ENCODE results near the gene CARD10. TPM values are rescaled to one million over a fixed set of nuclear protein-coding genes. Genes with fewer than 3 reads are reported as not detected.

The CARD10 gene
- total and polyA plus RNA-seq, 4 donors = 6.8 to 16.3 (median 10.2) TPM

DNA sequence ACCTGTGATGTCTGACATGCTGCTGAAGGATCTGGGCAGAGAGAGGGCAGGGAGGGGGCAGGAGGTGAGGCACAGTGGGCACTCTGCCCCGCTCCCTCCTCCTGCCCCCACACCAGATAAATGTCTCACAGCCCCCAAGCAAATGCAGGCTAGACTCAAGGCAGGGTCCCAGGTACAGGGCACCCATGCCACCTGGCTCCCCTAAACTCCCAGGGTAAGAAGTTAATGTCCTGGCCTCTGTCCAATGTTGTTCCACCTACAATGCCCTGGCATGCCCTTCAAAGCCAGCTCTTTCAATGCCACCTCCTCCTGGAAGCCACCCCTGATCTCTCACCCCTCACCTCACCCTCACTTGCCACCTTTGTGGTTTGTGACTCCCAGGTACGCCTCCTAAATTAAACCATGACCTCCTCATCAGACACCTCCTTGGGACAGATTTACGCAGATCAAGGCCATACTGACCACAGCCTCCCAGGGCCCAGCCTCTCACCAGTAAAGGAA lies 16.0 kb downstream of the CARD10 start:
- Histone ChIP-seq H3K27me3 (ENCODE audit: control insufficient read depth in 3 of 3, insufficient read depth in 3 of 3, low read length in 2 of 3) (no peaks in the 10 kb centered on the region), H3K36me3 (ENCODE audit: control insufficient read depth in 4 of 4, insufficient read depth in 4 of 4, low read length in 4 of 4) (peaks cover 0 to 7% (median 0%) of the 10 kb centered on the region in 4 donors), H3K9ac (ENCODE audit: insufficient read depth in 1 of 2, low read length in 2 of 2) (no peak overlapping the region), H3K4me1 (ENCODE audit: control insufficient read depth in 5 of 5, insufficient read depth in 5 of 5, low read length in 5 of 5) (peaks cover 0 to 19% (median 13%) of the 10 kb centered on the region in 5 donors), H3K9me3 (ENCODE audit: control insufficient read depth in 4 of 4, insufficient read depth in 3 of 4, low read length in 3 of 4) (no peaks in the 10 kb centered on the region), H3K27ac (ENCODE audit: low read depth in 1 of 2, low read length in 1 of 2) (peak overlapping the region; percentile 2 to 79), H3K4me3 (no peak overlapping the region)
- no peak for ATAC-seq (ENCODE audit: insufficient read depth, low FRiP score)
- no peak for DNase-seq
- TF ChIP-seq, protein P1, sequence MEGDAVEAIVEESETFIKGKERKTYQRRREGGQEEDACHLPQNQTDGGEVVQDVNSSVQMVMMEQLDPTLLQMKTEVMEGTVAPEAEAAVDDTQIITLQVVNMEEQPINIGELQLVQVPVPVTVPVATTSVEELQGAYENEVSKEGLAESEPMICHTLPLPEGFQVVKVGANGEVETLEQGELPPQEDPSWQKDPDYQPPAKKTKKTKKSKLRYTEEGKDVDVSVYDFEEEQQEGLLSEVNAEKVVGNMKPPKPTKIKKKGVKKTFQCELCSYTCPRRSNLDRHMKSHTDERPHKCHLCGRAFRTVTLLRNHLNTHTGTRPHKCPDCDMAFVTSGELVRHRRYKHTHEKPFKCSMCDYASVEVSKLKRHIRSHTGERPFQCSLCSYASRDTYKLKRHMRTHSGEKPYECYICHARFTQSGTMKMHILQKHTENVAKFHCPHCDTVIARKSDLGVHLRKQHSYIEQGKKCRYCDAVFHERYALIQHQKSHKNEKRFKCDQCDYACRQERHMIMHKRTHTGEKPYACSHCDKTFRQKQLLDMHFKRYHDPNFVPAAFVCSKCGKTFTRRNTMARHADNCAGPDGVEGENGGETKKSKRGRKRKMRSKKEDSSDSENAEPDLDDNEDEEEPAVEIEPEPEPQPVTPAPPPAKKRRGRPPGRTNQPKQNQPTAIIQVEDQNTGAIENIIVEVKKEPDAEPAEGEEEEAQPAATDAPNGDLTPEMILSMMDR (IDR thresholded peaks at IDR 0.05; ENCODE audit: control extremely low read depth, extremely low read depth) = no peak
- 96 to 99% methylated on average over 3 of the region's 3 CpGs for WGBS, 2 donors

DNA sequence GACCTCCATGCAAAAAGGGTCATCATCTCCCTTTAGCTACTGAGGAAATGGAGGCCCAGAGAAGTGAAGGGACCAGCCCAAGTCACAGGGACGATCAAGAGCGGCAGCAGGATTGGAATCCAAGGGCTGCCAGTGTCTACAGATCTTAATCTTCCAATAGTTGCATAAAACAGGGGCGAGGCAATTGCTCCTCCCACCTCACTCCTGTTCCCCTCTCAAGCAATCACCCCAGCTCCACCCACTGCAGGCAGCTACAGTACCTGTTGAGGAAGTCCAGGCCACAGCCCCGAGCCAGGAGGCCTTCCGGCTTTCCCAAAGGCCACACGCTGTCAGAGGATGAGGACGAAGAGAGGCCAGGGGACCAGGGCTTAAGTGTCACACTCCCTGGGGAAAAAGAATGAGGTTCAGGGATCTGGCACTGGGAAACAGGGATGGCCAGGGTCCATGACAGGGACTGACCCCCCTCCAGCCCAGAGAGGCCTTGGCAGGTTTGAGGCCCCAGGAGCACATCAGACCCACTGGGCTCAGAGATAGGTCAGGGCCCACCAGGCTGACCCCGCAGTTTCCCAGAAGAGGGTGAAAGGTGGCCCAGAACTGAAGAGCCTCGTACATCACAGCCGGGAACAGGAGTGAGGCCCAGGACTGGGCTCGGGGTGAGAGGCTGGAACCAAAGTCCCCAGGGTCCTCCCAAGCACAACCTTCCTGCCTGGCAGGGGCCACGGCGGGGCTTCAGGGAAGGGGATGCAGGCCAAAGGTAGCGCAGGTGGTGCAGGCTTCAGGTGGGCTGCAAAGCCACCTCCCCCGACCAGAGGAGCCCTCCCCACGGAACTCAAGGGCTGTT lies 16.7 kb downstream of the CARD10 start:
- H3K27ac ChIP-seq (ENCODE audit: low read depth in 1 of 2, low read length in 1 of 2) = peak overlapping the region; percentile 49 to 79
- TF ChIP-seq, protein P1 (IDR thresholded peaks at IDR 0.05; ENCODE audit: control extremely low read depth, extremely low read depth) = no peak
- no peaks in the 10 kb centered on the region for H3K9me3 ChIP-seq (ENCODE audit: control insufficient read depth in 4 of 4, insufficient read depth in 3 of 4, low read length in 3 of 4)
- no peak overlapping the region for H3K9ac ChIP-seq (ENCODE audit: insufficient read depth in 1 of 2, low read length in 2 of 2)
- no peaks in the 10 kb centered on the region for H3K27me3 ChIP-seq (ENCODE audit: control insufficient read depth in 3 of 3, insufficient read depth in 3 of 3, low read length in 2 of 3)
- ATAC-seq (ENCODE audit: insufficient read depth, low FRiP score) (peak; percentile 67), DNase-seq (peak in 2 of 3 donors; percentile 51 to 64)
- peaks cover 0 to 18% (median 10%) of the 10 kb centered on the region in 5 donors for H3K4me1 ChIP-seq (ENCODE audit: control insufficient read depth in 5 of 5, insufficient read depth in 5 of 5, low read length in 5 of 5)
- peaks cover 0 to 4% (median 0%) of the 10 kb centered on the region in 4 donors for H3K36me3 ChIP-seq (ENCODE audit: control insufficient read depth in 4 of 4, insufficient read depth in 4 of 4, low read length in 4 of 4)
- no peak overlapping the region for H3K4me3 ChIP-seq
- 58 to 59% methylated on average over 15 to 16 of the region's 16 CpGs for WGBS, 2 donors

DNA sequence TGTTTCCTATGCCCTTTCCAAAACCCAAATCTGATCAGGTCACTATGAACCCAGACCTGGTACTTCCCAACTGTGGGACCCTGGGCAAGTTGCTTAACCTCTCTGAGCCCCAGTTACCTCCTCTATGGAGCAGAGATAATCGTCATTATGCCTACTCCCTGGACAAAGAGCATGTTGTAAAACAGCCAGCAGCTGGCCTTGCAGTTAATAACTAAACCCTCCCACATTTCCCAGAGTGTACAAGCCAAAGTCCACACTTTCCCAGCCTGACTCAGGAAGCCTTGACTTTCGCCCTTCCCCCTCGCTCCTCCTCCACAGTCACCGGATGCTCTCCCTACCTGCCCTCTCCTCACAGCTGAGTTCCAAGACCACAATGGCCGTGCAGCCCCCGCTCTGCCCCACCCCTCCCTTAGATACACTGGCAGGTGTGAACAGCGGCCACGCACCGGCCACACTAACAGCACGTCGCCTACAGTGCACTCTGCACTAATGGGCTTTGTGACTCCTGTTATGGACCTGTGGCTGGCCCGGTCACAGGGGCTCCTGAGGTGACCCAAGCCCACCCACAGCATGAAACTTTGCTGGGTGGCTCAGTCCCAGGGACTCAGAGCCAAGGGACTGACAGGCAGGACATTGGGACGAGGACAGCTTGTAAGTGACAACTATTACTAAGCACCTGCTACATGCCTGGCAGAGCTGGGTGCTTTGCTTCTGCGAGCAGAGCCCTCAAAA lies 17.4 kb downstream of the CARD10 start:
- Histone ChIP-seq H3K4me1 (ENCODE audit: control insufficient read depth in 5 of 5, insufficient read depth in 5 of 5, low read length in 5 of 5) (peaks cover 0 to 18% (median 10%) of the 10 kb centered on the region in 5 donors), H3K27ac (ENCODE audit: low read depth in 1 of 2, low read length in 1 of 2) (peak overlapping the region; percentile 55 to 79), H3K9ac (ENCODE audit: insufficient read depth in 1 of 2, low read length in 2 of 2) (peak overlapping the region in 1 of 2 donors; percentile 32), H3K36me3 (ENCODE audit: control insufficient read depth in 4 of 4, insufficient read depth in 4 of 4, low read length in 4 of 4) (peaks cover 0 to 4% (median 0%) of the 10 kb centered on the region in 4 donors), H3K4me3 (no peak overlapping the region), H3K27me3 (ENCODE audit: control insufficient read depth in 3 of 3, insufficient read depth in 3 of 3, low read length in 2 of 3) (no peaks in the 10 kb centered on the region), H3K9me3 (ENCODE audit: control insufficient read depth in 4 of 4, insufficient read depth in 3 of 4, low read length in 3 of 4) (no peaks in the 10 kb centered on the region)
- TF ChIP-seq, protein P1 (IDR thresholded peaks at IDR 0.05; ENCODE audit: control extremely low read depth, extremely low read depth) = no peak
- DNase-seq (peak; percentile 87 to 97 (median 93)), ATAC-seq (ENCODE audit: insufficient read depth, low FRiP score) (peak; percentile 39)
- 34 to 58% methylated on average over 14 of the region's 14 CpGs for WGBS, 2 donors

Measured in lung (tissue), 12 donors.